Stimulated activated CD4-positive, alpha-beta T cell treated with anti-CD3 and anti-CD28 coated beads, Interleukin-12 subunit alpha, Interleukin-12 subunit beta, amount 100 ng/mL, for 48 hours (primary cell): ENCODE results near the gene OGFOD3.
"Not testable (repeated sequence)": the region's sequence is repeated elsewhere in the genome, so short reads cannot be mapped to it uniquely, and the experiment has no call there.

Experiments
- DNase-seq, 3 donors: peaks; one replicate each; pipeline ENCODE4 v3.0.0-alpha.2; 2020; ENCODE audit warnings: low read depth in 2 of 3, low spot score in 1 of 3

OGFOD3 gene

DNA sequence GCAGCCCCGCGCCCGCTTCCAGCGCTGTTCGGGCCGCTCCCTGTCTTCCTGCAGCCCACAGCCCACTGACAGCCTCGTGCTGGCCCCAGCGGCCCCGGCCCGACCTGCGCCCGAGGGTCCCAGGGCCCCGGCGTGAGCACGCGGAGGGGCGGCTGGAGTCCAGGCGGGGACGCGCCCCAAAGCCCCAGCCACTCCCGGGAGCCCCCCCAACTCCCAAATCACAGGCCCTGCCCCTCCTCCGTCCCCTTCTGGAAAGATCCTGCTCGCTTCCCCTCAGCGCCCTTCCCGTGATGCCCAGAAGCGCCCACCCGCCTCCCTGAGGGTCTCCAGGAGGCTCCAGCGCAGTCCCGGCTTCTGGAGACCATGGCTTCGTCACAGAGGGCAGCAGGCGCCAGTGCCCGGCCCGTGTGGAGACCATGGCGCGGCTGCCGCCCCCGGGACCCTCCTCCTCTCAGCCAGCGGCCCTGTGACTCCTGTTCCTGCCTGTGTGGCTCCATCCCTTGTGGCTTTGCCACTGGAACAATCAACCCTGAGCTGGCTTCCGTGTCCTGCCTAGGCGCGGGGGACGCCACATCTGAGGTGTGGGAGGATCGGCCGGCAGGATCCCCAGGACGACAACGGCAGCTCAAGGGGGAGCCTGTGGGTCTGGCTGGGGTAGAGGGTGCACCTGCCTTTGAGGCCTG, 42.9 kb downstream of the OGFOD3 start:
- DNase-seq: no peak

DNA sequence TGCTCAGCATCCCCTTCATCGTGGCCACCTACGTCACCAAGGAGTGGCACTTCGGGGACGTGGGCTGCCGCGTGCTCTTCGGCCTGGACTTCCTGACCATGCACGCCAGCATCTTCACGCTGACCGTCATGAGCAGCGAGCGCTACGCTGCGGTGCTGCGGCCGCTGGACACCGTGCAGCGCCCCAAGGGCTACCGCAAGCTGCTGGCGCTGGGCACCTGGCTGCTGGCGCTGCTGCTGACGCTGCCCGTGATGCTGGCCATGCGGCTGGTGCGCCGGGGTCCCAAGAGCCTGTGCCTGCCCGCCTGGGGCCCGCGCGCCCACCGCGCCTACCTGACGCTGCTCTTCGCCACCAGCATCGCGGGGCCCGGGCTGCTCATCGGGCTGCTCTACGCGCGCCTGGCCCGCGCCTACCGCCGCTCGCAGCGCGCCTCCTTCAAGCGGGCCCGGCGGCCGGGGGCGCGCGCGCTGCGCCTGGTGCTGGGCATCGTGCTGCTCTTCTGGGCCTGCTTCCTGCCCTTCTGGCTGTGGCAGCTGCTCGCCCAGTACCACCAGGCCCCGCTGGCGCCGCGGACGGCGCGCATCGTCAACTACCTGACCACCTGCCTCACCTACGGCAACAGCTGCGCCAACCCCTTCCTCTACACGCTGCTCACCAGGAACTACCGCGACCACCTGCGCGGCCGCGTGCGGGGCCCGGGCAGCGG, 43.6 kb downstream of the OGFOD3 start:
- DNase-seq: no peak

DNA sequence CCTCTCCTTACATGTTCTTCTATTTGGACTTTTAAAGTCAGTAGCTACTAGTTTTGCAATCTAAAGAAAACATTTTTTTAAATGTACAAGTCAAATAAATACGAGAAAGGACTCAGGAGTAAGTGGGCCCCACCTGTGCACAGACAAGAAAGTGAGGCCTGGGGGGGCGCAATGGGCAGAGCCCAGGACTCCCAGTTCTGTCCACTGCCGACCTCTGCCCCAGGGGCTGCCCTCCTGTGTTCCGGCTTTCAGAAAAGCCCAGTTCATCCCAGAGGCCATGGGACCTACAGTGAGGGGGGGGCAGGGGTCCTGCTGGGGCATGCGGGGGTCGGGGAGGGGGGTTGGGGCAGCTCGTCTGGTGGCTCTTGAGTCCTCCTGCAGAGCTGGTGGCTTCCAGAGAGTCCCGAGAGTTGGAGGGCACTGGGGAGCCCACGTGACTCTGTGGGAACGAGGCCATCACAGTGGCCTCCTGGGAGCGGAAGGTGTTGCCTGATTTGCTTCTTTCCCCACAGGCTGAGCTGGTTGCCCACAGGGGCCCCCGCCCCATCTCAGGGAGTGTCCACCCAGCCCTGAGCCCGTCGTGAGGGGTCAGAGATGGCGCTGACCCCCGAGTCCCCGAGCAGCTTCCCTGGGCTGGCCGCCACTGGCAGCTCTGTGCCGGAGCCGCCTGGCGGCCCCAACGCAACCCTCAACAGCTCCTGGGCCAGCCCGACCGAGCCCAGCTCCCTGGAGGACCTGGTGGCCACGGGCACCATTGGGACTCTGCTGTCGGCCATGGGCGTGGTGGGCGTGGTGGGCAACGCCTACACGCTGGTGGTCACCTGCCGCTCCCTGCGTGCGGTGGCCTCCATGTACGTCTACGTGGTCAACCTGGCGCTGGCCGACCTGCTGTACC, 44.4 kb downstream of the OGFOD3 start:
- DNase-seq: no peak

DNA sequence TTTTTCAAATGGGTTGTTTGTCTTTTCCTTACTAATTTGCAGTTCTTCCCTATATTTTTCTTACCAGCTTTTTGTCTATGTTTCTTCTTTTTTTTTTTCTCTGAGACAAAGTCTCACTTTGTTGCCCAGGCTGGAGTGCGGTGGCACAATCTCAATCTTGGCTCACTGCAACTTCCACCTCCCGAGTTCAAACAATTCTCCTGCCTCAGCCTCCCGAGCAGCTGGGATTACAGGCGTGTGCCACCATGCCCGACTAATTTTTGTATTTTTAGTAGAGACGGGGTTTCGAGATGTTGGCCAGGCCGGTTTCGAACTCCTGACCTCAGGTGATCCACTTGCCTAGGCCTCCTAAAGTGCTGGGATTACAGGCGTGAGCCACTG, 45.3 kb downstream of the OGFOD3 start:
- DNase-seq: not testable (repeated sequence)

DNA sequence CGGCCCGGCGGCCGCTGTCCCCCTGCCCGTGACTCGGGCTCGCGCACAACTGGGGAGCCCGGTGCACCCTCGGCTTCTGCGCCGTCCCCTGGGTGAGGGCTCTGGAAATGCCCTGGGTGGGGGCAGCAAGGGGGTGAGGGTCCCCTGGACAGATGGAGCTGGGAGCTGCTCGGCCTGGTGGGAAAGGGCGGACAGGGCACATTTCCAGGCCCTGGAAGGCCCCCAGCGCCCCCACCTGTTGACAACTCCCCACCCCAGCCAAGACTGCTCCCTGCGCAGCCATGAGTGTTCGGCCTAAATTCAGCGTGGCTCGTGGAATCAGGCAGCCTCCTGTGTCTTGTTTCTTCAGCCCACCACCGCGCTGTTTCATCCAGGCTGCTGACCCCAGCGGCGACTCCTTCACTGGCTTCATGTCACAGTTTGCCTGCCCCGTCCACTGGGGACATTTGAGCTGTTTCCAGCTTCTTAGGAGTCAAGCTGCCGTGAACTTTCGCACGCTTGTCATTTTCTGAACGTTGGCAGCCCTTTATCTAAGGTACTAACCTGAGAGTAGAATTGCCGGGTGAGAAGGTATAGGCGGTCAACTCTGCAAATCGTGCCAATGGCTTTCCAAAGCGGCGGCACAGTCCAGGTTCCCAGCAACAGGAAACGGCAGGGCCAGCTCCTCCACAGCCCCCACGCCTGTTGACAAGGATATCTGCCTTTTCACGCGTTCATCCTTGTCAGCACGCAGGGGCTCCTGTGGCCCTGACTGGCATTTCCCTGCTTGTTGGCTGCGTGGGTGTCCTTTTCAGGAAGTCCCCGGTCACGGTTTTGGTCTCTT, 45.9 kb downstream of the OGFOD3 start:
- no peak for DNase-seq

DNA sequence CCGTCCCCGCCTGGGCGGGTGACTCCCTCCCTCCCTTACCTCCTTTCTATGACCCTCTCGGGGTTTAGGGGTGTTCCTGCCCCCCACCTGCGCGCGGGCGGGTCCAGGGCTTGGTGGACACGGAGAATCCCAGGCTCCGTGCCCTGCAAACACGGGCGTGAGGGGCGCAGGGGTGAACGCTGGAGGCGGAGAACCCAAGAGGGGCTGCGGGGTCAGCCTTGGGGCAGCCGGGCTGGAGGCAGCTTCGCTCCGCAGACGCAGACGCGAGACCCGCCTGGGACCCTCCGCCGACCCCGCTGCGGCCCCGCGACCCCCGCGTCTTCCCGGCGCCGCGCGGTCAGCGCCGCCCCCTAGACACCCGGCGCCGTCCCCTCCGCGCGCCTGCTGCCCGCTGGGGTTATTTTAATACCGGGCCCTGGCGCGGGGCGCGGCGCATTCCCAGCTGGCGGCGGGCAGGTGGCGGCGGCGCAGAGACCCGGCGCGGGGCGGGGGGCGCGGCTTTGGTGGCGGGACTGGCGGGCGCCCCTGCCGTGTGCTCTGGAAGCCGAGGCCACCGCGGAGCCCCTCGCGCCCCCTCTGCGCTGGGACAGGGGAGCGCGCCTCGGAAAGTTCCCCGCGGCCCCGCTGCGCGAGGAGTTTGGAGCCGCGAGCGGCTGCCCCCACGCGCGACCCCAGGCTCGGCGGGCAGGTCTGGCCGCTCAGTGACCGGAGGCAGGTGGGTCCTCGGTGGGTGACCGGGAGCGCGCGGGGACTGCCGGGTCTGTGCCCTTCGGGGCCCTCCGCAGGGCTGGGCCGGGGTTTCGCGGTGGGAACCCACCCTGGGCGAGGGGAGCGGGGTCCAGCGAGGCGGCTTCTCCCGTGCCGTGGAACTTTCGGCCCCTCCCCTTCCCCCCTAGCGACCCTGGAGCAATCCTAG, 46.8 kb downstream of the OGFOD3 start, which contains the start of gene UTS2R:
Gene UTS2R (plus strand): TSS at position 433 of the 916 bp plus-strand sequence. CDS start 2,560 bp downstream, outside the sequence.
- no peak for DNase-seq

DNA sequence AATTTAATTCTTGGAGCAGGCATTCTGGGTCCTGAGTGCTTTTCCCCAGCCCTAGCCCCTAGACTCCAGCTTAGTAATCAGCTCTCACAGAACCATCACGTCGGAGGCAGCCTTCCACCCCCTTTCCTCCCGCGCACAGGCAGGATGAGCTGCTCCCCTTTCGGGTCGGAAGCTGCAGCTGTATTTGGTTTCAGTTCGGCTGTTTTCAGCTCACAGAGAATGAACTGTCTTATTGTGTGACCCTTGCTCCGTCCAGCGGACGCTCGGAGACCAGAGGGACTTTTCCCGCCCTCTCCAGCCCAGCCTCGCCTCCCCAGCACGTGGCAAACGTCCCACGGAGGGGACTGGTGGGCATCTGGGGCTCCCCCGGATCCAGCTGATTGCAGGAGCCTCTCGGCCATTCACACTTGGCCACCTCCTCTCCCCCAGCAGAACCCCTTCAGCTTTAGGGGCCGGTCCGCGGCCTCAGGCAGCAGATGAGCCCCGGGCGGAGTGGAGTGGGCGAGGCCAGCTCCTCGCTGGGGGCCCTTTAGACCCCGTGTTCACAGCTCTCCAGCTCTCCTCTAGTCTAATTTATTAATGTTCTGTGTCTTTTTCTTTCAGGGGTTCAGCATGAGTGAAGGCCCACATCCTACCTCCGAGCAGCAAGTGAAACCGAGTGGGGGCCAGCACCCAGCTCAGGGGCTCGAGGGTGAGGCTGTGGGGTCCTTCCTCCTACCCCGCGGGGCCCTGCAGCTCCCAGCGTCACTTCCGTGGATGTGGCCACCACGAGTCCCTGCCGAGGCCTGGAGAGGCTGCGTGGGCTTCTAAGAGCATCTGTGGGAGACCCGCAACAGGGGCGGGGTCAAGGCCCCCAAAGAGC, 47.7 kb downstream of the OGFOD3 start:
- peak in 2 of 3 donors; percentile 15 to 25 for DNase-seq

DNA sequence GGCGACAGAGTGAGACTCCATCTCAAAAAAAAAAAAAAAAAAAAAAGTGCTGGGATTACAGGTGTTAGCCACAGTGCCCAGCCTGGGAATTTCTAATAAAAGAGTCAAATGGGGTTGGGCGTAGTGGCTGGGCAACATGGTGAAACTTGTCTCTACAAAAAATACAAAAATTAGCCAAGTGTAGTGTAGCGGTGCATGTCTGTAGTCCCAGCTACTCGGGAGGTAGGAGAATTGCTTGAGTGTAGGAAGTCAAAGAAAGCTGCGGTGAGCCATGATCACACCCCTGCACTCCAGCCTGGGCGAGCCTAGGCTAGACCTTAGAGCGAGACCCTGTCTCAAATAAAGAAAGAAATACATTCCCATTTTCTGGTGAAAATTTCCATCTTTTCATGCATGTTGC, 49.2 kb downstream of the OGFOD3 start:
- DNase-seq: no peak

DNA sequence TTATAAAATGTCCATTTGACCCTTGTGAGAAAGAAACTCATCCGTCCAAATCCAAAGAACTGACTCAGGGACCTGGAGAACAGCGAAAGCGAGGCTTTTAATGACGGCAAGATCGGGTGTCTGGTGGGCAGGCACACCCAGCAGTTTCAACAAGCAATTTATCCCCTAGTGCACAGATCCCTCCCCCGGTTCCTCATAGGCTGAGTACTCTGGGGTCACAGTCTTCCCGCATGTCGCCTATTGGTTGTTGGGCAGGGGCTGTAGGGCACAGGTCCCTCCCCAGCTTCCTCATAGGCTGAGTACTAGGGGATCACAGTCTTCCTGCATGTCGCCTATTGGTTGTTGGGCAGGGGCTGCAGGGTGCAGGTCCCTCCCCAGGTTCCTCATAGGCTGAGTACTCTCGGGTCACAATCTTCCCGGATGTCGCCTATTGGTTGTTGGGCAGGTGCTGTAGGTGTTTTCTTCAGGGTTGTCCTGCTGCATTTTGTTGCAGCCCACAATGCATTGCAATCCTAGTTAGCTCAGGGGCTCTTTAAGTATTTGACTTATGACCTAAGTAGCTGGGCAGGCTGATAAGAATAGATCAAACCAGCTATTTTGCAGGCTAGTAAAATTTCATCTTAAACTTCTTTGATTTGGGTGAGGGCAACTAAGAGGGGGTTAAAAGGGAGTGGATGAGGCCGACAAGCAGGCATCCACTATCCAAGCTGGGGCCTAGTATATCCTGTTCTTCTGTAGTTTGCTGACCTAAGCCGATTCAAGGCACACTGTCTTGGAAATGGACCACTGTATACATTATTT, 50.5 kb downstream of the OGFOD3 start:
- no peak for DNase-seq

DNA sequence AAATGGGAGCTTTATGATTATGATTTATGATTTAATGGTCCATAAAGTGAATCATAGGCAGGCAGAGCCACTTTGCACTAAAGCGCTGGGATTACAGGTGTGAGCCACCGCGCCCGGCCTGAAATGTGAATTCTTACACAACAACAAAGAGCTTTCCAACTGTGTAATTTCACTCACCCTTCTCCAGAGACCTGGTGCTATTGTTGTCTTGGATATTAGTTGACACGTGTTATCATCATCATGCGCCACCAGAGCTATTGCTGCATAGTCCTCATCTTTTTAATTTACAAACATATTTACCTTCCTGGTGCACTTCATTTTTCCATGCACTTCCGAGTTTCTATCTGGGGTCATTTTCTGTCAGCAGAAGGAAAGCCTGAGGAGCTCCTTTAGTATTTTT, 51.6 kb downstream of the OGFOD3 start:
- DNase-seq: no peak

DNA sequence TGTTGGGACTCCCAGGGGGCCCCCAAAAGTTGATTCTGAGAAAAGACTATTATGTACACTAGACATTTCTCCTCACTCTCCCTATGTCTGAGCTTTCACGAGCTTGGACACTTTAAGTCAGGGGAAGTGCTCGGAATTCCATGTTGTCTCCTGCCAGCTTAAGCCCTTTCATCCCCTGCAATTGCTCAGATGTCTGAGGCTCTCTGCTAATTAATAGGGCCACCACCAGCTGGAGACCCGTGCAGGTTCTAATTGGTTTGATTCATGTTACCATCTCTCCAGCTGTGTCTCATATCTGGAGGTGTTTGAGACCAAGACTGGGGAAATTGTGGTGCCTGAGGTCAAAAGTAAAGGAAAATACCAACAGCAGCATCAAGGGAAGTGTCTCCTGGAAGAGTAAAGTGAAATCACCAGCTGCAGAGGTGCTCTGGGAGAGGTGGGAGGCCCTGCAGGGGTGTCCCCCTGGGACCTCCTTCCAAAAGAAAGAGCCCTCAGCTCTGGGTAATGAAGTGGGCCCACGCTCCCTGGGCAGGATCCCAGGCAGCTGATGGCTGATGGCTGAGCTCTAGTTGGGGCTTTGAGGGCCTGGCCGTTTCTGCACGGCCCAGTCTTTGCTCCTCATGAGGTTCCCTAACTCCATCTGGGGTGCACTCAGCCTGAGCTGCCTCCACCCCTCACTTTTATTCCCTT, 52.6 kb downstream of the OGFOD3 start:
- no peak for DNase-seq

DNA sequence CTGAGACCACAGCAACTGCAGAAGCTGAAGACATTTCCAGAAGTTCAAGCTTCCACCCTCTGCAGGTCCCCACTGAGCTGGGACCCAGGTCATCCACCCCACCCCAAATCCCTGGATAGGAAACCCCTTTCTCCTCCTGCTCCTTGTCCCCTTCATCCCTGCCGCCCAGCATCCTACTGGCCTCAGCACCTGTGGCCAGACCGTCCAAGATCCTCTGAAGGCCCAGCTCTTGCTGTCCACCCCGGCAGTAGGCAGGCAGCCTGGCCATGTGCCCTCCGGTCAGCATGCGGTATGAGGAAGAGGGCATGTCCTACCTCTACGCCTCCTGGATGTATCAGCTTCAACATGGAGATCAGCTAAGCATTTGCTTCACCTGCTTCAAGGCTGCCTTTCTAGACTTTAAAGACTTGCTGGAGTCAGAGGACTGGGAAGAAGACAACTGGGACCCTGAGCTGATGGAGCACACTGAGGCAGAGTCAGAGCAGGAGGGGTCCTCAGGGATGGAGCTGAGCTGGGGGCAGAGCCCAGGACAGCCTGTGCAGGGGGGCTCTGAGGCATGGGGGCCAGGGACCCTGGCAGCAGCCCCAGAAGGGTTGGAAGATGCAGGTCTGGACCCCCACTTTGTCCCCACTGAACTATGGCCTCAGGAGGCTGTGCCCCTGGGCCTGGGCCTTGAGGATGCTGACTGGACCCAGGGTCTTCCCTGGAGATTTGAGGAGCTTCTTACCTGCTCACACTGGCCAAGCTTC, 56.3 kb downstream of the OGFOD3 start:
- DNase-seq: no peak

DNA sequence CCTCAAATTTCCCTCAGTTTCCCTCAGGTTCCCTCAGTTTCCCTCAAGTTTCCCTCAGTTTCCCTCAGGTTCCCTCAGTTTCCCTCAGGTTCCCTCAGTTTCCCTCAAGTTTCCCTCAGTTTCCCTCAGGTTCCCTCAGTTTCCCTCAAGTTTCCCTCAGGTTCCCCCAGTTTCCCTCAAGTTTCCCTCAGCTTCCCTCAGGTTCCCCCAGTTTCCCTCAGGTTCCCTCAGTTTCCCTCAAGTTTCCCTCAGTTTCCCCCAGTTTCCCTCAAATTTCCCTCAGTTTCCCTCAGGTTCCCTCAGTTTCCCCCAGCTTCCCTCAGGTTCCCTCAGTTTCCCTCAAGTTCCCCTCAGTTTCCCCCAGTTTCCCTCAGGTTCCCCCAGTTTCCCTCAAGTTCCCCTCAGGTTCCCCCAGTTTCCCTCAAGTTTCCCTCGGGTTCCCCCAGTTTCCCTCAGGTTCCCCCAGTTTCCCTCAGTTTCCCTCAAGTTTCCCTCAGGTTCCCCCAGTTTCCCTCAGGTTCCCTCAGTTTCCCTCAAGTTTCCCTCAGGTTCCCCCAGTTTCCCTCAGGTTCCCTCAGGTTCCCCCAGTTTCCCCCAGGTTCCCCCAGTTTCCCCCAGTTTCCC, 58.8 kb downstream of the OGFOD3 start:
- DNase-seq: not testable (repeated sequence)

DNA sequence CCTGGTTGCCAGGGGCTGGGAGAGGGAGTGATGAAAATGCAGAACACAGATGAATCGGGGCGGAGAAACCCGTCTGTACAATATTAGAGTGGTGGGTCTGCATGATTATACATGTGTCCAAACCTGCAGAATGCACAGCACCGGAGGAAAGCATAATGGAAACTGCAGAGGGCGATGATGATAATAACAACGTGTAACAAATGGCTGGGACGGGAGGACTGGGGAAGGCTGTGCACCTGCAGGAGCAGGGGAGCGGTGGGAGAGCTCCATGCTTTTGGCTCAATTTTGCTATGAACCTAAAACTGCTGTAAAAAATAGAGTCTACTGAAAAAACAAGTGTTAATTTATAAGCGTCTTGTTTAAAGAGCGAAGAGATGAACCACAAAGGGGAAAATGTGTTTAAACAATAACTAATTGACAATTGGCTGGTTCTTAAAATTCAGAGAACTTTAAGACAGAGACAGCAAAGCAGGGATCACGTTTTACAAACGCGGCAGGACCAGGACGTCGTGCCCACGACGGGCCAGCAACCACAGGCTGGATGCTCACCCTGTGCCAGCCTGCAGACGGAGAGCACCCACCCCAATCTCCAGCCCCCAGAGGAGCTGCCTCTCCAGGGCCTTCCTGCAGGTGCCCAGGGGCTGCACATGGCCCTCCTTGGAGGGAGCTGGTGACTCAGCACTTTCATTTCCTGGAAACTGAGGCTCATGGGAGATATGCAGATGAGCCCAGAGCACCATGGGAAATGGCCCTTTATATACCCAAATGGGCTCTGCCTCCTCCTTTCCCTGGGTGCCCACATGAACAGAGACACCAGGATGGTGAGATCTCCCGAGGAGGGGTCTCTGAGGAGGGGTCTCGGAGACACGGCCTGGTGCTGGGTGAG, 59.7 kb downstream of the OGFOD3 start, which contains the start of gene TEX19:
Gene TEX19 (plus strand): TSS at position 783 of the 886 bp plus-strand sequence. CDS start 2,904 bp downstream, outside the sequence.
- DNase-seq: no peak

DNA sequence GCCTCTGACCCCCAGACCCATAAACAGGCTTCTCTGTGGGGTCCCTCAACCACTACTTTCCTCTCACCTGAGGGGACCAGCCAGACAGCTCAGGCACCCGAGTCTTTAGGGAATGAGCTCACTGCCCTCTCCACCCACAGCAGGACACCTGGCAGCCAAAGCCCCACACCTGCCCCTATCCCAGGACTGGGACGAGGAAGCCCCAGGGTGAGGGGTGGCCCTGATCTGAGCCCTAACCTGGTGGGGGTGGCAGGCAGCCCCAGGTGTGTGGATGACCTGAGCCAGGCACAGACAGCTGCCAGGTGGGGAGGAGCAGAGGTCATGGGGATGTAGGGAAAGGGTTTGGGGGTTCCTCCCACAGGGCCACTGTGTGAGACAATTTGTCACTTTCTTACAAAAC, 61.0 kb downstream of the OGFOD3 start:
- no peak for DNase-seq
